Breast epithelium (tissue), 3 donors: ENCODE results near the gene IL1RL1.

Experiments used
- CTCF ChIP-seq, 3 donors: fragments of 450-650 bp; IDR thresholded peaks; one replicate each; pipeline ENCODE4 v1.5.1; 2016 to 2017; ENCODE audit warnings: antibody characterized with exemption in 3 of 3, mild to moderate bottlenecking in 3 of 3, moderate library complexity in 3 of 3
- POLR2A ChIP-seq: fragments of 450-650 bp; IDR thresholded peaks from one replicate; pipeline ENCODE4 v1.6.1; 2016; ENCODE audit warnings: antibody characterized with exemption, mild to moderate bottlenecking, moderate library complexity

- TF ChIP-seq POLR2A (no peak), CTCF (IDR thresholded peaks at IDR 0.05) (no peak)
Observed at GRCh38 chr2:102304268-102304667, 7.1 kb upstream of the IL1RL1 start.
